ENCODE data around the gene ALX3. TPM values are rescaled to one million over a fixed set of nuclear protein-coding genes. Genes with fewer than 3 reads are reported as not detected.

ALX3 gene
- total RNA-seq, 1 donor from 2014 or later = not detected

- Mint-ChIP-seq H3K4me3 (ENCODE audit: unreplicated experiment) (no peak overlapping the region), H3K4me1 (ENCODE audit: unreplicated experiment) (peaks cover 16% of the 10 kb centered on the region), H3K27me3 (ENCODE audit: unreplicated experiment) (no peaks in the 10 kb centered on the region), H3K9me3 (ENCODE audit: unreplicated experiment) (no peaks in the 10 kb centered on the region), H3K27ac (ENCODE audit: unreplicated experiment) (no peak overlapping the region), H3K36me3 (ENCODE audit: unreplicated experiment) (peaks cover 36% of the 10 kb centered on the region)
- TF ChIP-seq, protein P1, sequence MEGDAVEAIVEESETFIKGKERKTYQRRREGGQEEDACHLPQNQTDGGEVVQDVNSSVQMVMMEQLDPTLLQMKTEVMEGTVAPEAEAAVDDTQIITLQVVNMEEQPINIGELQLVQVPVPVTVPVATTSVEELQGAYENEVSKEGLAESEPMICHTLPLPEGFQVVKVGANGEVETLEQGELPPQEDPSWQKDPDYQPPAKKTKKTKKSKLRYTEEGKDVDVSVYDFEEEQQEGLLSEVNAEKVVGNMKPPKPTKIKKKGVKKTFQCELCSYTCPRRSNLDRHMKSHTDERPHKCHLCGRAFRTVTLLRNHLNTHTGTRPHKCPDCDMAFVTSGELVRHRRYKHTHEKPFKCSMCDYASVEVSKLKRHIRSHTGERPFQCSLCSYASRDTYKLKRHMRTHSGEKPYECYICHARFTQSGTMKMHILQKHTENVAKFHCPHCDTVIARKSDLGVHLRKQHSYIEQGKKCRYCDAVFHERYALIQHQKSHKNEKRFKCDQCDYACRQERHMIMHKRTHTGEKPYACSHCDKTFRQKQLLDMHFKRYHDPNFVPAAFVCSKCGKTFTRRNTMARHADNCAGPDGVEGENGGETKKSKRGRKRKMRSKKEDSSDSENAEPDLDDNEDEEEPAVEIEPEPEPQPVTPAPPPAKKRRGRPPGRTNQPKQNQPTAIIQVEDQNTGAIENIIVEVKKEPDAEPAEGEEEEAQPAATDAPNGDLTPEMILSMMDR (IDR thresholded peaks at IDR 0.05) = no peak
- DNase-seq (ENCODE audit: extremely low spot score, unreplicated experiment) = no peak
Measured at GRCh38 chr1:110024613-110025012, 45.9 kb downstream of the ALX3 start.

DNA sequence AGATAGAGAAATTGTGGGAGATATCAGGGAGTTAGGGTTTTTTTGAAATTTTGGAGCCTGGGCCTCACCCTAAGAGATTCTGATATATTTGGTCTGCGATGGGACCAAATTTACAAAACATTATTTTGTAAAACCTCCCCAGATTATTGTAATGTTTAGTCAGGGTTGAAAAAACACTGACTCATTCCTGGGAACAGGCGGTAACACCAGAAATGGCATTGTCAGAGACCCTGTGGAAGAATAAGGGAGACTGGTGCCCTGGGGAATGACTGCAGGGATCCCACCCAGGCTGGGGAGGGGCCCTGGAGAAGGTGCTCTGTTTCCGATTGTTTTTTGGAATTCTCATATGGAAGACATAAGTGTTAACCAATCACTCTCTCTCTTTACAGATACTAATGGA lies 49.2 kb downstream of the ALX3 start:
- Mint-ChIP-seq H3K9me3 (ENCODE audit: unreplicated experiment) (no peaks in the 10 kb centered on the region), H3K4me1 (ENCODE audit: unreplicated experiment) (peaks cover 16% of the 10 kb centered on the region), H3K36me3 (ENCODE audit: unreplicated experiment) (peaks cover 53% of the 10 kb centered on the region), H3K4me3 (ENCODE audit: unreplicated experiment) (no peak overlapping the region), H3K27me3 (ENCODE audit: unreplicated experiment) (no peaks in the 10 kb centered on the region), H3K27ac (ENCODE audit: unreplicated experiment) (peak overlapping the region; percentile 62)
- TF ChIP-seq, protein P1 (IDR thresholded peaks at IDR 0.05) = no peak
- no peak for DNase-seq (ENCODE audit: extremely low spot score, unreplicated experiment)

DNA sequence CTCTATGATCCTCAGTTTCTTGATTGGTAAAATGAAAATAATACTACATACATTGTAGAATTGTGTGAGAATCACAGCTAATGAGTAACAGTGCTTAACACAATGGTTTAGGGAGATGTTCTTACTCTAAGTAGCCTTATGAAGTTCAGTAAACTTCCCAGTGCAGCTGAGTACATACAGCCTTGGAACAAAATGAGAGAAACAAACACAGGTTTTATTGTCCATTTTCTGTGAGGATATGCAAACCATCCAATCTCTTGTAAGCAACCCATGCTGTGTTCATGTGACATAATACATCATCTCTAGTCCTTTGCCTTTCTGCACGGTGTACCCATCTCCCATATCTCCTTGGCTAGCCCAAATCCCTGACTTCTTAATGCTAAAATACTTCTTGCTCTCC lies 50.7 kb downstream of the ALX3 start:
- H3K27ac Mint-ChIP-seq (ENCODE audit: unreplicated experiment) = peak overlapping the region; percentile 43
- TF ChIP-seq, protein P1 (IDR thresholded peaks at IDR 0.05) = no peak
- no peak overlapping the region for H3K4me3 Mint-ChIP-seq (ENCODE audit: unreplicated experiment)
- H3K9me3 Mint-ChIP-seq (ENCODE audit: unreplicated experiment) = no peaks in the 10 kb centered on the region
- peaks cover 62% of the 10 kb centered on the region for H3K36me3 Mint-ChIP-seq (ENCODE audit: unreplicated experiment)
- H3K4me1 Mint-ChIP-seq (ENCODE audit: unreplicated experiment) = peaks cover 16% of the 10 kb centered on the region
- H3K27me3 Mint-ChIP-seq (ENCODE audit: unreplicated experiment) = no peaks in the 10 kb centered on the region
- no peak for DNase-seq (ENCODE audit: extremely low spot score, unreplicated experiment)

GRCh38 chr1:110018396-110018795 lies 52.1 kb downstream of the ALX3 start:
- TF ChIP-seq, protein P1 (IDR thresholded peaks at IDR 0.05) = no peak
- no peaks in the 10 kb centered on the region for H3K27me3 Mint-ChIP-seq (ENCODE audit: unreplicated experiment)
- peaks cover 16% of the 10 kb centered on the region for H3K4me1 Mint-ChIP-seq (ENCODE audit: unreplicated experiment)
- H3K27ac Mint-ChIP-seq (ENCODE audit: unreplicated experiment) = no peak overlapping the region
- H3K36me3 Mint-ChIP-seq (ENCODE audit: unreplicated experiment) = peaks cover 65% of the 10 kb centered on the region
- H3K9me3 Mint-ChIP-seq (ENCODE audit: unreplicated experiment) = no peaks in the 10 kb centered on the region
- H3K4me3 Mint-ChIP-seq (ENCODE audit: unreplicated experiment) = no peak overlapping the region
- no peak for DNase-seq (ENCODE audit: extremely low spot score, unreplicated experiment)

GRCh38 chr1:110017792-110018191 lies 52.7 kb downstream of the ALX3 start:
- peaks cover 62% of the 10 kb centered on the region for H3K36me3 Mint-ChIP-seq (ENCODE audit: unreplicated experiment)
- DNase-seq (ENCODE audit: extremely low spot score, unreplicated experiment) = no peak
- no peak overlapping the region for H3K27ac Mint-ChIP-seq (ENCODE audit: unreplicated experiment)
- no peak overlapping the region for H3K4me3 Mint-ChIP-seq (ENCODE audit: unreplicated experiment)
- no peaks in the 10 kb centered on the region for H3K9me3 Mint-ChIP-seq (ENCODE audit: unreplicated experiment)
- H3K27me3 Mint-ChIP-seq (ENCODE audit: unreplicated experiment) = no peaks in the 10 kb centered on the region
- TF ChIP-seq, protein P1 (IDR thresholded peaks at IDR 0.05) = no peak
- H3K4me1 Mint-ChIP-seq (ENCODE audit: unreplicated experiment) = peaks cover 16% of the 10 kb centered on the region
